ENCODE data around the gene OR5K3.
"Not testable (repeated sequence)": the region's sequence is repeated elsewhere in the genome, so short reads cannot be mapped to it uniquely, and the experiment has no call there.

The OR5K3 gene, protein sequence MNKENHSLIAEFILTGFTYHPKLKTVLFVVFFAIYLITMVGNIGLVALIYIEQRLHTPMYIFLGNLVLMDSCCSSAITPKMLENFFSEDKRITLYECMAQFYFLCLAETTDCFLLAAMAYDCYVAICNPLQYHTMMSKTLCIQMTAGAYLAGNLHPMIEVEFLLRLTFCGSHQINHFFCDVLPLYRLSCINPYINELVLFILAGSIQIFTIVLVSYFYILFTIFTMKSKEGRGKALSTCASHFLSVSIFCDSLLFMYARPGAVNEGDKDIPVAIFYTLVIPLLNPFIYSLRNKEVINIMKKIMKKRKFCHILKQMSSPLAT

DNA sequence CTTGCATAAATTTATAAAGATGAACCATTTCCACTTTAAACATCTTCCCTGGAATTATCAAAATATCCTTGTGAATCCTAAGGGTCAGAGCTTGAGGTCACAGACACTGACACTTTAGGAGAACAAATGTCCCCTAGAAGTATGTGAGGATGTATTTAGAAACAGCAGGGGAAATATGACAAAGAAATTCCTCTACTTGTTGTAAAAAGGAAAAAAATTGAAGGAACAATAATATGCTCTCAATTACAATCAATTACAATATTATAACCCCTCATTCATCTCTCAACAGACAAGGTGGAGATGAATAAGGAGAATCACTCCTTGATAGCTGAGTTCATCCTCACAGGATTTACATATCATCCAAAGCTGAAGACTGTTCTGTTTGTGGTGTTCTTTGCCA is at the start of gene OR5K3:
TSS of gene OR5K3 (plus strand) at position 301 of the 400 bp plus-strand sequence. CDS start at position 301, 0 bp downstream.
- in situ Hi-C loops (cut with MboI; ENCODE audit: low sequenced_read_pairs), result no loop called here

DNA sequence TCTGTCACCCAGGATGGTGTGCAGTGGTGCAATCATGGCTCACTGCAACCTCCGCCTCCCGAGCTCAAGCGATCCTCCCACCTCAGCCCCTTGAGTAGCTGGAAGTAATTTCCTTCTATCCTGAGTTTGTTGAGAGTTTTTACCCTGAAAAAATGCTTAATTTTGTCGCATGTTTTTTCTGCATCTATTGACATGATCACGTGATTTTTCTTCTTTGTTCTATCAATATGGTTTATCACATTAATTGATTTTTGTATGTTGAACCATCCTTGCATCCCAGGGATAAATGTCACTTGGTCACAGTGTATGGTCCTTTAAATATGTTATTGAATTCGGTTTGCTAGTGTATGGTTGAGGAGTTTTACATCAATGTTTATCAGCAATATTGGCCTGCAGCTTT is 48.7 kb upstream of the OR5K3 start:
- in situ Hi-C loops (cut with MboI; ENCODE audit: low sequenced_read_pairs), result no loop called here

DNA sequence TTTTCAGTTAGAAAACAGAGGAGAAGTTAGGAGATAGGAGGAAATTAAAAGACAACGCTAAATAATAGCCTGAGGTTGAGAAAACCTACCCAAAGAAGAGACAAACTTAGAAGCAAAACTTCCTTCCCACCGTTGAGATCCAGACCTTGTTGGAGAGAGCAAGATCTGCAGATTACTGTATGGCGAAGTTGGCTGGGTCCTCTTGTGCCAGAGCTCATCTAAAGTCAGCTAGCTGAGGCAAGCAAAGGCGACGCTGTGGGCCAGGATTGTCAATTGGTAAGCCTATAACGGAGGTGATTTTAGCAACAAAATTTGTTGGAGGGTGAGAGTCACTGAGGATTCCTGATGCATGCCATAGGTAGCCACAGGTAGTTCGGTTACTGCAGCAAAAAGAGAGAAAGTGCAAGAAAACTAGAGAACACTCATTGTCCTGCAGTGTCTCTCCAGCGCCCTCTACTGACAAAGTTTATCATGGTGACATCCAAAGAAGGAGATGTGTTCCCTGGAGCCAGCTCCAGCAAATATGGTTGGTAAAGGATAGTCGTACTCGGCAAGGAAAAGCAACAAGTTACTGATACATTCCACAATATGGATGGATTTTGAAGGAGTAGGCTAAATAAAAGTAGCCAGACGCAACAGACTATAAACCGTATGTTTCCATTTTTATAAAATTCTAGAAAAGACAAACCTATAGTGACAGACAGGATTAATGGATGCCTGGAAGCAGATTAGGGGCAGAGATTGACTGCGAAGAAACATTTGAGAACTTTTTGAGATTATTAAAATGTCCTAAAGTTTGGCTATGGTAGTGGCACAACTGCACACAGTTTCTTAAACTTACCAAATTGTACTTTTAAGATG is 46.6 kb upstream of the OR5K3 start:
- in situ Hi-C loops (cut with MboI; ENCODE audit: low sequenced_read_pairs), result no loop called here

DNA sequence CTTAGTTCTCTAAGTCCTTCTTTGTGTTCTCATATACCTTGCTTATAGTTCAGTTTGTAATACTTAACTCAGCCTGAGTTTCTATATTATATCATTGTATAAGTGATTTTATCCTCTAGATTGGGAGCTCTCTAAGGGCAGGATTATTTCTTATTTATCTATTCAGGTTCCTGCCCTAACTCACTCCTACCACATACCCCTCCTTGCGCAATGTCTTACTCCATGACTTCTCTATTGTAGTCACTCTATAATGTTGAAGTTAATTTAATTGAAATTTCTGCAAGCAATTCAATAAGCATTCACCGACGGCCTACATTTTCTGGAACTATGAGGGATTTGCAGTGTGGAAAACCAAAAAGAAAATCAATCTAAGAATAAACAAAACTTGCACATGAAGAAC is 40.4 kb upstream of the OR5K3 start:
- in situ Hi-C loops (cut with MboI; ENCODE audit: low sequenced_read_pairs), result no loop called here

DNA sequence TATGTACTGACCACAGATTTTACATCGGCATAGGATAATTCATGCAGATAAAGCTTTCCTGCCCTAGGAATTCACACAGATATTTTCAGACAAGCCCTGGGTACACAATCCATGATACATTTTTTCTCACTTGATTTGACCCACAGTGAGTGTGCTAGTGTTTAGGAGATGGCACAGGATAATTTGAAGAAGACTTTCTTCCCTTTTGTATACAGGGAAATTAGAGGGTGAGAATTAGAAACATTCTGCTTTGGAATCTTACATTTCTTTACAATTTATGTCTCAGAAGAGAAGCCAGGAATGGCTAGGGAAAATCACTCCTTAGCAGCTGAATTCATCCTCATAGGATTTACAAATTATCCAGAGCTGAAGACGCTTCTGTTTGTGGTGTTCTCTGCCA is 36.9 kb upstream of the OR5K3 start, which contains the start of gene OR5K4:
TSS of gene OR5K4 (plus strand) at position 301 of the 400 bp plus-strand sequence. CDS start at position 301, 0 bp downstream.
- in situ Hi-C loops (cut with MboI; ENCODE audit: low sequenced_read_pairs), result no loop called here

DNA sequence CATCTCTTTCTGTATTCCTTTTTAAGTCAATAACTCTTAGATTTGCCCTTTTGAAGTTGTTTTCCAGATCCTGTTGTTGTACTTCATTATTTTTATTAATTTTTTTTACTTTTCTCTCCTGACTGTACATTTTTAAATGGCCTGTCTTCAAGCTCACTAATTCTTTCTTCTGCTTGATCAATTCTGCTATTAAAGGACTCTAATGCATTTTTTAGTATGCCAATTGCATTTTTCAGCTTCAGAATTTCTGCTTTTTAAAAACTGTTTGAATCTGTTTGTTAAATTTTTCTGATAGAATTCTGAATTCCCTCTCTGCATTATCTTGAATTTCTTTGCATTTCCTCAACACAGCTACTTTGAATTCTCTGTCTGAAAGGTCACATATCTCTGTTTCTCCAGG is 31.2 kb upstream of the OR5K3 start:
- in situ Hi-C loops (cut with MboI; ENCODE audit: low sequenced_read_pairs), result no loop called here

DNA sequence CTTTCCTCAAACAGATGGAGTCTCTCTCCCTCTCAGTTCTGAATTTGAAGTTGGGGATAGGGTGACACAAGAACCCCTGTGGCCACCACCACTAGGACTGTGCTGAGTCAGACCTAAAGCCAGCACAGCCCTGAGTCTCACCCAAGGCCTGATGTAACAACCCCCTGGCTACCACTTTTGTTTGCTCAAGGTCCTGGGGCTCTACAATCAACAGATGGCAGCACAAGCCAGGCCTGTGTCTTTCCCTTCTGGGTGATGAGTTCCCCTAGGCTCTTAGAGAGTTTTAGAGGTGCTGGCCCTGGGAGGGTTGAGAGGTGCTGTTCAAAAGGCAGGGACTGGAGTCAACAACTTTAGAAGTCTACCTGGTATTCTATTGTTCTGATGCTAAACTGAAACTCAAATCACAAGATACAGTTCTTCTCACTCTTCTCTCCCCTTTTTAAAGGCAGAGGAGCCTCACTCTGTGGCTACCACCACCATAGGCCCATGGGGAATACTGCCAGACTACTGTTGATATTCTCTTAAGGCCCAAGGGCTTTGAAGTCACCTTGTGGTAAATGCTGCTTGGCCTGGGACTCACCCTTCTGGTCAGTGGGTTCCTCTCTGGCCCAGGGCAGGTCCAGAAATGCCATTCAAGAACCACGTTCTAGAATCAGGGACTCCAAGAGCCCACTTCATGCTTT is 30.3 kb upstream of the OR5K3 start:
- in situ Hi-C loops (cut with MboI; ENCODE audit: low sequenced_read_pairs), result no loop called here

DNA sequence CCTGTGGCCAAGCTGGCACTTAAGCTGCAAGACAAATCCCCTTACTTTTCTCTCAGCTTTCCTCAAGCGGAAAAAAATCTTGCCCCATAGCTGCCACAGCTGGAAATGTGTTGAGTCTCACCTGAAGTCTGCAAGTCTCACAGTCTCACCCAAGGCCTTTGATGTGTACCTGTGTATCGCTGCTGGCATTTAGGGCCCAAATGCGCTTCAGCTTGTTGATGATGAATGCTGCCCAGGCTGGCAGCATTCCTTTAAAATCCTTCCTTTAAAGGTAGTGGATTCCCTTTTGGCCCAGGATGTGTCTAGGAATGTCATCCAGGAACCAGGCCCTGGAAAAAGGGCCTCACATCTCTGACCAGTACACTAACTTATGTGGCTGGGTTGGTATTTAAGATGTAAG is 29.8 kb upstream of the OR5K3 start:
- in situ Hi-C loops (cut with MboI; ENCODE audit: low sequenced_read_pairs), result no loop called here

DNA sequence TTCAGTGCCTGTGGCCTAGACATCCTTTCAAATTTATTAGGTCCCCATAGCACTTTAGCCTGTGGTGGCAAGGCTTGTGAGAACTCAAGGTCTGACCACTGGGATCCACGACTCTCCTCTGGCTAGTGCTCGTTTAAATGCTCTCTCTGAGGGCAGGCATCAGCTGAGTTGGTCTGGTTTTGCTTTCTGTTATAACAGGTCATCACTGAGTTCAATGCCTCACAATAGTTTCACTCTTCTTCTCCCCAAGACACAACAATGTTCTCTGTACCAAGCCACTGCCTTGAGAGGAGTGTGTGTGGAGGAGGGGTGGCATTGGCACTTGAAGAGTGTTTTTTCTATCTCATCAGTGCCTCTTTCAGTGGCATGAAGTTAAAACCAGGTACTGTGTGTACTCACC is 29.2 kb upstream of the OR5K3 start:
- in situ Hi-C loops (cut with MboI; ENCODE audit: low sequenced_read_pairs), result no loop called here

DNA sequence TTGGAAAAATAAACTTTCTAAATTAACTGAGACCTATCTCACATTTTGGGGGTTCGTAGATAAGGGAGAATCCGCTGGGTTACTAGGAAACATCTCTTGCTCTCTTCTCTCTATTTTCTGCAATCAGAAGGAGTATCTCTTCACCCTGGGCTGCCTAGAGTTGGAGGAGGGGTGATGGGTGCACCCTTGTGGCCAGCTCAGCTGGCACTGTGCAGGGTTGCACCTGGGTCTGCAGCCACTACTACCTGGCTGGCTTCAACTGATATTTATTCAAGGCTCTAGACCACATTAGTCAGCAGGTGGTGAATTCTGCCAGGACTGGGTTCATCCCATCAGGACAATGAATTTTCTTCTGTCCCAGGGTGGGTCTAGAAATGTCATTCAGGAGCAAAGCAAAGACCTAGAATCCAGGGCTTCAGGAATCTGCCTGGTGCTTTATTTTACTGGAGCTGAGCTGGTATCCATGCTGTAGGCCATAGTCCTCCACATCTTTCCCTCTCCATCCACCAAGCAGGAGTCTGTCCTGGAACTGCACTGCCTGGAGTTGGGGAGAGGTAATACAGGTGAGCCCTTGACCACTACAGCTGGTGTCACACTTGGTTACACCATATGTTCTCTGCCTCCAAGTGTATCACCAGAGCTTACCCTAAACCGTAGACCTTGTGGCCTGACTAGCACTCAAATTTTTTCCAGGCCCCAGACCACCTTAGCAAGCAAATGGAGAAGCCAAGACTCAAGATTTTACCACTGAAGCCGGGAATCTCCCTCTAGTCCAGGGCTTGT is 22.8 kb upstream of the OR5K3 start:
- in situ Hi-C loops (cut with MboI; ENCODE audit: low sequenced_read_pairs), result no loop called here

DNA sequence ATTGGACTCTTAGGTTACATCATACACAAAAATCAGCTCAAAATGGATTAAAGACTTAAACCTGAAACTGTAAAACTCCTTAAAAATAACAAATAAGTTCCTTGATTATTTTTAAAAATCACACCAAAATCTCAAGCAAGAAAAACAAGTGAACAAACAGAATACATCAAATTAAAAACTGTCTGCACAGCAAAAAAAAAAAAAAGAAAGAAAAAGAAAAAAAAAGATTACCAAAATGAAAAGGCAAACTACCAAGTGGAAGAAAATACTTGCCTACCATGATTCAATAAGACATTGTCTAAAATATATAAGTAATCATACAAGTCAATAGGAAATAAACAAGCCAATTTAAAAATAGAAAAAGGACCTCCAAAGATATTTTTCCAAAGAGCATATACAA is 19.3 kb upstream of the OR5K3 start:
- in situ Hi-C loops (cut with MboI; ENCODE audit: low sequenced_read_pairs), result no loop called here

DNA sequence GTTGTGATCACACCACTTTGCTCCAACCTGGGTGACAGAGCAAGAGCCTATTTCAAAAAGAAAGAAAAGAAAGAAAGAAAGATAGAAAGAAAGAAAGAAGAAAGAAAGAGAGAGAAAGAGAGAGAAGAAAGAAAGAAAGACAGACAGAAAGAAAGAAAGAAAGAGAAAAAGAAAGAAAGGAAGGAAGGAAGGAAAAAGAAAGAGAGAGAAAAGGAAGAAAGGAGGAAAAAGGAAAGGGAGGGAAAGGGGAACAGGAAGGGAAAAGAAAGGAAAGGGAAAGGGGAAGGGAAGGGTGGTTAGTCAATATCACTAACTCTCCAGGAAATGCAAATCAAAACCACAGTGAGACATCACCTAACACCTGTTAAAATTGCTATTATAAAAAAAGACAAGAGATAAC is 18.6 kb upstream of the OR5K3 start:
- in situ Hi-C loops (cut with MboI; ENCODE audit: low sequenced_read_pairs), result no loop called here

DNA sequence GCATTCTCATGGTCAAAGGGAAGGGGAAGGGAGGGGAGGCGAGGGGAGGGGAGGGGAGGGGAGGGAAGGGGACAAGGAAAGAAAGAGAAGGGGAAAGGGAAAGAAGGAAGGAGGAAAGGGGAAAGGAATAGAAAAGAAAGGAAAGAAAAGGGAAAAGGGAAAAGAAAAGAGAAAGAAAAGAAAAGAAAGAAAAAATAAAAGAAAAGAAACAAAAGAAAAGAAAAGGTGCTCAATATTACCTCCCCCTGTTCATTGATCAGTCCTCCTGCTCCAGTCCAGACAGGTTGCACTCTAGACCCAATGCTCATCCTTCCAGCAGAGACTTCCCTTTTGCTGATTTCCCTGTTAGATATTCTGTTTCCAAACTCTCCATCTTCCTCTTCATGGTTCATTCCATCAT is 18.0 kb upstream of the OR5K3 start:
- in situ Hi-C loops (cut with MboI; ENCODE audit: low sequenced_read_pairs), result no loop called here

DNA sequence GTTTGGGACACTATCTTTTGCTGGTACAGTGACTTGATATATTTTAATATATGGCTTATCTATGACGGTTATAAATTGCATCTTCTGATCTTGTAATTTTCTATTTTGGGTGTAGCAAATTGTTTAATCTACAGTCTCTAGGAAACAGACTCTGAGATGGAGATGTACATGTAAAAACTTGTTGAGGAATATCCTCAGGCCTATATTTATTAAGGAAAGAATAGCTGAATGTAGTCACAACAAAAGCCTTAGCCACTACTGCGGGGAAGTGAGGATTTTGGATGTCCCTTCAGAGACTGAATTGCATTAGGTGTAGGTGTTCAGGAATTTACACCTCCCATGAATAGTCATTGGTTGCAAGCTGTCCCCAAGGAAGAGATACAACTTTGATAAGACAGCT is 13.8 kb upstream of the OR5K3 start:
- in situ Hi-C loops (cut with MboI; ENCODE audit: low sequenced_read_pairs), result no loop called here

DNA sequence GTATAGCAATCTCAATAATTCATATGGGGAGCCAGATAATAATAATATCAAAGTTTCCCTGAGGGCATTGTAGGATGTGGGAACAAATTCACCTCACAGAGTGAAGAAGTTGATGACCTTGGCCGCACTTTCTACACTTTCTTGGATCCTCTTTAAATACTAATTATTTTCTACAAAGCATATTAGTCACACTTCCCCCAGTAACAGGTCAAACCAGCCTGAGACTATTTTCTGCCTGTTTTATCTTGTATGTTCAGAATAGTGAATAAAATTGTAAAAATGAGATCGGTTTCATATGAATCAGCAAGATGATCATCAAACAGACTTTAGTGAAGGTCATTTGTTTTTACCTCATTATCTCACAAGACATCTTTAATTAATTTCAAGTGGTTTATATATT is 2.3 kb upstream of the OR5K3 start:
- in situ Hi-C loops (cut with MboI; ENCODE audit: low sequenced_read_pairs), result no loop called here

DNA sequence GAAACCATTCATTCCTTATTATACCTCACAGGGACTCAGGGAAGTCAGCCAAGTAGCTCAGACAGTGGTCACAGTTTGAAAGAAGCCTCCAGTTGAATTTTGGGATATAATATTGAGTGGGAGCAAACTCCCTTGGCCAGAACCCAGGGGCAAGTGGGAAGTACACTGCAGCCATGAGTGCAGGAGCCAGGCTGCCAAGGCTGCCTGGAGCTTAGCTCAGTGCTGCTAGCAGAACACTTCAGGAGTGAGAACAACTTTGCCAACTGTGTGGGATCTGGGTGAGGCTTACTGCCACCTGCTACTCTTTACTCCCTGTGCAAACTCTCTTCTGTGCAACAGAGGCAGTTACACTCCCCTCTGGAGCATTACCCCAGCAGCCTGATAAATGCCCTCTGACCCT is 4.6 kb downstream of the OR5K3 start:
- in situ Hi-C loops (cut with MboI; ENCODE audit: low sequenced_read_pairs), result no loop called here

DNA sequence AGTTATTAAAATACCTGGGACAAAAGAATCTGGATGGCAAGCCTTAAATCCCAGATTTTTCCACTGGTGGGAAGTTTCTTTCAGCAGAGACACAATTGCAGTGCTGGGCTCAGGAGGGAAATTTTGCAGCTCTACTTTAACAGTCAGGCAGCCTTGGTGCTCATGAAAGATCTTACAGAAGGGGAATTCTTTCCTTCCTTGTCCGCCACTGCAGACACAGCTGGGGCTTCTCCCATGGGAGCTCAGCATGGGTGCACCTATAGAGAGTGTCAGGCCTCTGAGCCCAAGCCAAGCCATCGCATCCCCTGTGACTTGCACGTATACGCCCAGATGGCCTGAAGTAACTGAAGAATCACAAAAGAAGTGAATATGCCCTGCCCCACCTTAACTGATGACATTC is 6.0 kb downstream of the OR5K3 start:
- in situ Hi-C loops (cut with MboI; ENCODE audit: low sequenced_read_pairs), result not testable (repeated sequence)

DNA sequence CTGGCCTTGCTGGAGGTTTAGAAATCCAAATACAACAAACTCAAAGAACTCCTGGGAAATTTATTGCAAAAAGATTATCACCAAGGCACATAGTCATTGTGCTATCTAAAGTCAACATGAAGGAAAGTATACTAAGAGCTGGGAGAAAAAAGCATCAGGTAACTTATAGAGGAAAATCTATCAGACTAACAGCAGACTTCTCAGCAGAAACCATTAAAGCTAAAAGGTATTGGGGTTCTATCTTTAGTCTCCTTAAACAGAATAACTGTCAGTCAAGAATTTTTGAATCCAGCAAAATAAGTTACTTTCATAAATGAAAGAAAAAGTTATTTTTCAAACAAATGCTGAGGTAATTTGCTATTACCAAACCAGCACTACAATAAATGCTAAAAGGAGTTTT is 8.0 kb downstream of the OR5K3 start:
- in situ Hi-C loops (cut with MboI; ENCODE audit: low sequenced_read_pairs), result no loop called here

DNA sequence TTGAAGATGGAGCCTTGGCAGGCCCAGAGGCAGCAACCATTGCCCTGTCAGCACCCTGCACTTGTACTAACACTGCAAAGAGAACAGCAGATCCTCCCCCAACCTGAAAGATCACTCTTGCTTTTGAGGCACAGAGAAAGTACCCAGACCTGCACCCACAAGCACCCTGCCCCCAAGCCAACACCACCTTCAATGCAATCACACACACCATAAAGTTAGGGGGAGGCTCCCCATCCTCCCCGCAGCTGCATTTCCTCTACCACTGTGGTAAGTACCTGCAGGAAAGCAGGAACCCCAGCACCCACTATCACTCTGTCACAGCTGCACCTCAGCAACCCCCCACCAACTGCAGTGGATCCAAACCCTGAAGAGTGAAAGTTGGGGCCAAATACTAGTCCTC is 12.0 kb downstream of the OR5K3 start:
- in situ Hi-C loops (cut with MboI; ENCODE audit: low sequenced_read_pairs), result no loop called here

DNA sequence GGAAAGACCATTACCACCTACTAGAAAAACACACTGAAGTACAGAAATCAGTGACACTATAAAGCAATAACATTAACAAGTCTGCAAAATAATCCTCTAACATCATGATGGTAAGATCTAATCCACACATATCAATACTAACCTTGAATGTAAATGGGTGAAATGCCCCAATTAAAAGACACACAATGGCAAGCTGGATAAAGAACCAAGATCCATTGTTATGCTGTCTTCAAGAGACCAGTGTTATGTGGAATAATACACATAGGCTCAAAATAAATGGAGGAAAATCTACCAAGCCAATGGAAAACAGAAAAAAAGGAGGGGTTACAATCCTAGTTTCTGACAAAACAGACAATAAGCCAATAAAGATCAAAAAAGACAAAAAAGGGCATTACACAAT is 13.5 kb downstream of the OR5K3 start:
- in situ Hi-C loops (cut with MboI; ENCODE audit: low sequenced_read_pairs), result no loop called here

DNA sequence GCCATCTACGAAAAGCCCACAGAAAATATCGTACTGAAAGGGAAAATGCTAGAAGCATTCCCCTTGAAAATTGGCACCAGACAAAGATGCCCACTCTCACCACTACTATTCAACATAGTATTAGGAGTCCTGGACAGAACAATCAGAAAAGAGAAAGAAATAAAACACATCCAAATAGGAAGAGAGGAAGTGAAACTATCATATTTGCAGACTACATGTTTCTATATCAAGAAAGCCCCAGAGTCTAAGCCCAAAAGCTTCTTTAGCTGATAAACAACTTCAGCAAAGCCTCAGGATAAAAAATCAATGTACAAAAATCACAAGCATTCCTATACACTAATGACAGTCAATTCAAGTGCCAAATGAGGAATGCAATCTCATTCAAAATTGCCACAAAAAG is 15.6 kb downstream of the OR5K3 start:
- in situ Hi-C loops (cut with MboI; ENCODE audit: low sequenced_read_pairs), result no loop called here

All from HL-60/S4 (cell line).